Measurements from ENCODE around the gene PARD6B.

DNA sequence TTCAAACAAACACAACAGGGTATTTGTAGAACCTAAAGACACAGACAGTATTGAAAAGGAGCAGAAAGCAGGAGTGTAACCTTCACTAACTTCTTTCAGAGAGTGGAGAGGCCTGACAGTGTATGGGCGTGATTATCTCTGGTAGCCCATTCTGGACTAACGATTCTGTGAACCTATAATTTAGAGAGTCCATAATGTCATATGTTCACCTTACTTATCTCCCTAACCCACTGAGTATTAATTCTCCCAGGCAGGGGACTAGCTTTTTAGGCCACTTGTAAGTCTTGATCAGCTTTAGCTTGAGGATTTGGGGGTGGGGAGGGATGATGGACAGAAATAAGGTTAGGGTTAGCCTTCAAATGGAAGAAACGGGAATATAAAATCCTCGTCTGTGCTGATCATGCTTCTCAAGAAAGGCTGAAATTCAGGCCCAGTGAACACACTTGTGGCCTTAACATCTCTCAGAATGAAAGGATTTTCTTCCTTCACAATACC lies 2.8 kb upstream of the PARD6B start:
- TF ChIP-seq, protein P1, sequence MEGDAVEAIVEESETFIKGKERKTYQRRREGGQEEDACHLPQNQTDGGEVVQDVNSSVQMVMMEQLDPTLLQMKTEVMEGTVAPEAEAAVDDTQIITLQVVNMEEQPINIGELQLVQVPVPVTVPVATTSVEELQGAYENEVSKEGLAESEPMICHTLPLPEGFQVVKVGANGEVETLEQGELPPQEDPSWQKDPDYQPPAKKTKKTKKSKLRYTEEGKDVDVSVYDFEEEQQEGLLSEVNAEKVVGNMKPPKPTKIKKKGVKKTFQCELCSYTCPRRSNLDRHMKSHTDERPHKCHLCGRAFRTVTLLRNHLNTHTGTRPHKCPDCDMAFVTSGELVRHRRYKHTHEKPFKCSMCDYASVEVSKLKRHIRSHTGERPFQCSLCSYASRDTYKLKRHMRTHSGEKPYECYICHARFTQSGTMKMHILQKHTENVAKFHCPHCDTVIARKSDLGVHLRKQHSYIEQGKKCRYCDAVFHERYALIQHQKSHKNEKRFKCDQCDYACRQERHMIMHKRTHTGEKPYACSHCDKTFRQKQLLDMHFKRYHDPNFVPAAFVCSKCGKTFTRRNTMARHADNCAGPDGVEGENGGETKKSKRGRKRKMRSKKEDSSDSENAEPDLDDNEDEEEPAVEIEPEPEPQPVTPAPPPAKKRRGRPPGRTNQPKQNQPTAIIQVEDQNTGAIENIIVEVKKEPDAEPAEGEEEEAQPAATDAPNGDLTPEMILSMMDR (IDR thresholded peaks at IDR 0.05 in 8 of 11, conservative IDR thresholded peaks at IDR 0.05 in 3 of 11) = no peak
- TF ChIP-seq POLR2A (IDR thresholded peaks at IDR 0.05) (no peak), POLR2AphosphoS5 (IDR thresholded peaks at IDR 0.05) (no peak)

All from spleen (tissue), 7 donors.